Cerebellar nuclear complex (tissue), 1 donor: ENCODE data around the gene KRTAP5-3.
A peak's percentile ranks its signal among the peaks of the same experiment; 100 is the strongest.
"Not testable (repeated sequence)": the region's sequence is repeated elsewhere in the genome, so short reads cannot be mapped to it uniquely, and the experiment has no call there.

Source experiments
- DNase-seq, 2 experiments: peaks; one replicate each; lab custom pipeline; 2025; lab: John Stamatoyannopoulos, UW

The KRTAP5-3 gene

GRCh38 chr11:1582909-1583308, 25.4 kb downstream of the KRTAP5-3 start:
- not testable (repeated sequence) for DNase-seq

DNA sequence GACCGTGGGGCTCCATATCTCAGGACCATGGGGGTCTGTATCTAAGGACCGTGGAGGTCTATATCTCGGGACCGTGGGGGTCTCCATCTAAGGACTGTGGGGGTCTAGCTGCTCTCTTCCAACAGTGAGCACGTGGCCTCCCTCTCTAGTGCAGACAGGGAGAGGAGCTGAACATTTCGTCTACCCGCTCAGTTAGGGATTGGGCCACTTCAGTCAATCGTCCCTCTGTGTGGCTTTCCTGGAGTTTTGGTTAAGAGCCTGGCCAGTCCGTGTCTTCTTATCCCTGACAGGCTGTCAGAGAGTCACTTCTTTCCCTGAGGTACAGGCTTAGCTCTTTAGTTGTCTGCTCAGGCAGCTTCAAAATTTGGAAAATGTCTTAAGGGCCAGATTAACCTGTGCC, 26.3 kb downstream of the KRTAP5-3 start:
- no peak for DNase-seq

- no peak for DNase-seq
Observed at GRCh38 chr11:1576825-1577224, 31.4 kb downstream of the KRTAP5-3 start.

DNA sequence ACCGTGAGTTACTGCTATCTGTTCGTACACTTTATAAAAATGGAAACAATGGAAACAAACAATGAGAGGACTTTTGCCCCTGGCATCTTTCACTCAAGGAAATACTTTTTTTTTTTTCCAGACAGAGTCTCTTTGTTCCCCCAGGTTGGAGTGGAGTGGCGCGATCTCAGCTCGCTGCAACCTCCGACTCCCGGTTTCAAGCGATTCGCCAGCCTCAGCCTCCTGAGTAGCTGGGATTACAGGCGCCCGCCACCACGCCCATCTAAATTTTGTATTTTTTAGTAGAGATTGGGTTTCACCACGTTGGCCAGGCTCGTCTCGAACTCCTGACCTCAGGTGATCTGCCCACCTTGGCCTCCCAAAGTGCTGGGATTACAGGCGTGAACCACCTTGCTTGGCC, 32.5 kb downstream of the KRTAP5-3 start:
- not testable (repeated sequence) for DNase-seq

DNA sequence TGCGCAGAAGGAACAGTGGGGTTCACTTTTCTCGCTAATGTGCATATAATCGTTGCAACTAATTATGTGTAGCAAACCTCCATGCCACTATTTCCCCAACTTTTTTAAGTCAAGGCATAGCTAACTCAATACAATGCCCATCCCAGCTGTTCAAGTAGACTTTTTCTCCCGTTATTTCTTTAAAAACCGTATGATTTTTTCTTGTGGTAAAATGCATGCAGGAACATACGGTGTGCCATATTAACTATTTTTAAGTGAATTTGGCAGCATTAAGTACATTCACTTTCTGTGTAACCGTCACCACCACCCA, 33.4 kb downstream of the KRTAP5-3 start:
- no peak for DNase-seq

DNA sequence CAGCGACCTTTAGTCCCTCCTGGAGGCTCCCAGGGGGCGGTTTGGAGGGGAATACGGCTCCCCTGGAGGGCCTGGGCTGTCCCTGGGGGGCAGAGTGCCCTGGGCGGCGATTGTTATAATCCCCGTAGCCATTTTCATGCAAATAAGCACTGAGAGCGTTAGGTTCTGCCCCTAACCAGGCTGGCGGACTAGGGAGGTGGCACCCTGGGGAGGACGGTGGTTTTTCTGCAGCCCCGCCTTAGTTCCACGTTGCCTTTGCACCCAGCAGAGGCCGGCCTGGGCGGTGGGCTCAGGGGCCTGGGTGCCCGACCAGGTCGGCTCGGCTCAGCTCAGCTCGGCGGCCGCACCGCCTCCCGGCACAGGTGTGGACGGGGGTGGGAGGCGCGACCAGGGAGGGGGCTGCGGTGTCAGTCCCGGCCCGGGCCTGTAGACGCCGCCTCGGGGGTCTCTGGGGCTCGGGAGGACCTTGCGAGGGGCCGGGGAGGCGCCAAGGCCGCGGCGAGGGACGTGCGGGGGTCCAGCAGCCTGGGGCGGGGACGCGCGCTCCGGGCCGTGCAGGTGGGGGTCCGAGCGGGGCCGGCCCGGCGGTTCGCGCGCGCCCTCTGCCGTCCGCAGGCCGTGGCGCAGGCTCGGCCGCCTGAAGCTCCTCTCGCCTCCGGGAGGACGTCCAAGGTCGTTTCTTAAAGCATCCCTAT, 33.9 kb downstream of the KRTAP5-3 start:
- no peak for DNase-seq

GRCh38 chr11:1573903-1574237, 34.4 kb downstream of the KRTAP5-3 start:
- DNase-seq, result no peak

DNA sequence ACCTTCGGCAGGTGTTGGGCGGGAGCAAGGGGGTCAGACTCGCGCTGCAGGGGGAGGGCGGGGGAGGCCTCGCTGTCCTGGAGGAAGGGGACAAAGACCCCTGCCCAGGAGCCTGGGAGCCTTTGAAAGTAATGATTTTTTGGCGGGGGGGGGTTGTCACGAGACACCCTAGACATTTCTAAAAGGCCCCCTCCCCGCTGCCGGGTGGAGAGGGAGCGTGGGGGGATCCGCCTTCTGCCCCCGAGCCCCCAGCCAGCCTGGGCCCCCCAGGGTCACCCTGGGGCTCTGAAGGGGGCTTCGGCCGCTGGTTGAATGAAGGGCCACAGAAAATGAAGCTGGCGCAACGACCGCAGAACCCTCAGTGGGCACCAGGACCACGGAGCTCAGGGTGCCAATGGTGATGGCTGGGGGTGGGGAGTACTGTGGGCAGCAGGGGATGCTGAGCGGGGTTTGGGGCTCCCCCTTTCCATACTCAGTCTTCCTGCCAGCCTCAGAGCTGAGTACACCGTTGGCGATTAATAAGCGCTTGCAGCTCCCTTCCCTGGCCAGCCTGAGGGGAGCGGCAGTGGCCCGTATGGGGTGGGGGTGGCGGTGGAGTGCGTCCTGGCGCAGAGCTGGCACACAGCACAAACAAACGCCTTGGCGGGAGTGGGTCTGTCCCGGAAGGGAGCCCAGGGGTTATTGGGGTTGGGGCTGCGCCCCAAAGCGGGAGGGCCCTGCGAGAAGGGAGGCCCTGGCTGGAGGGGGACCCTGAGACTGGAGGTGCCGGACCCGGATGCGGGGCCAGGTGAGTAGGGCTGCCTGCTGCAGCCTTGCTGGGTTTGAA, 35.0 kb downstream of the KRTAP5-3 start:
- DNase-seq, result no peak

DNA sequence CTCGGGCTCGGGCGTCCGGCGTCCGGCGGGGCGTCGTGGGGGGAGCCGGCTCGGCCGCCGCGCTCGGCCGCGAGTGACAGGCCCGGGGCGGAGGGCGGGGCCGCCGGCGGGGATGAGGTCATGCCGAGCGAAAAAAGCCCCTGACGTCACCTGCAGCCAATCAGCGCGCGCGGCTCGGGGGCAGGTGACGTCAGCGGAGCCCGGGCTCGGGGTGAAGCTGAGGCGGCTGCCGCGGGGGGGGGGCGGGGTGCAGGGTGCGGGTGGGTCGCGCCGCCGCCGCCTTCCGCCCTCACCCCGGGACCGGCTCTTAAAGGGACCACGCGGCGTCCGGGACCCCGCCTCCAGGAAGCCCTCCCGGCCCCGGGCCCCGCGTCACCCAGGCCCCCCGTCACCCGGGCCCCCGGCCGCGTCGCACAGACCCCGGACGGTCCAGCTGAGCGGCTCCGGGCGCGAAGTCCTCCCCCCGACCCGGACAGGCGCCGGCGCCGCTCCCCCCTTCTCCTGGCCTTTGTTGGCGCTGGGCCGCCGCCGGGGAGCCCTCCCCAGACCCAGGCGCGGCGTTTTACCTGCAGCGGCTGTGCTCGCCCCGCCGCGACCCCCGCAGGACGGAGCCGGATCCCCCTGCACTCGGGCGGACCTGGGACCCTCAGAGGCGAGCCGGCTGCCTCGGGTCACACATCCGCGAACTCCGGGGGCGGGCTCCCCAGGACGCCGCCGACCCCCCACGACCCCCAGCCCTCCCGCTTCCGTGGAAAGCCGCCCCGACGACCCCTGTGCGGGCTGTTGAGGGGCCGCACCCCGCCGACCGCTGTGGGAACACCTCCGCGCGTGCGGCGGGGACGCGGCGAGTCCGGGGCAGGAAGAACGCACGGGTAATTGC, 35.8 kb downstream of the KRTAP5-3 start, which contains the start of gene DUSP8:
DUSP8 (minus strand) TSS at position 75 of the 880 bp plus-strand sequence. CDS start 6,445 bp downstream, outside the sequence.
- DNase-seq, result peak; percentile 37 to 75

- DNase-seq, result no peak
Observed at GRCh38 chr11:1571760-1572196, 36.5 kb downstream of the KRTAP5-3 start.

DNA sequence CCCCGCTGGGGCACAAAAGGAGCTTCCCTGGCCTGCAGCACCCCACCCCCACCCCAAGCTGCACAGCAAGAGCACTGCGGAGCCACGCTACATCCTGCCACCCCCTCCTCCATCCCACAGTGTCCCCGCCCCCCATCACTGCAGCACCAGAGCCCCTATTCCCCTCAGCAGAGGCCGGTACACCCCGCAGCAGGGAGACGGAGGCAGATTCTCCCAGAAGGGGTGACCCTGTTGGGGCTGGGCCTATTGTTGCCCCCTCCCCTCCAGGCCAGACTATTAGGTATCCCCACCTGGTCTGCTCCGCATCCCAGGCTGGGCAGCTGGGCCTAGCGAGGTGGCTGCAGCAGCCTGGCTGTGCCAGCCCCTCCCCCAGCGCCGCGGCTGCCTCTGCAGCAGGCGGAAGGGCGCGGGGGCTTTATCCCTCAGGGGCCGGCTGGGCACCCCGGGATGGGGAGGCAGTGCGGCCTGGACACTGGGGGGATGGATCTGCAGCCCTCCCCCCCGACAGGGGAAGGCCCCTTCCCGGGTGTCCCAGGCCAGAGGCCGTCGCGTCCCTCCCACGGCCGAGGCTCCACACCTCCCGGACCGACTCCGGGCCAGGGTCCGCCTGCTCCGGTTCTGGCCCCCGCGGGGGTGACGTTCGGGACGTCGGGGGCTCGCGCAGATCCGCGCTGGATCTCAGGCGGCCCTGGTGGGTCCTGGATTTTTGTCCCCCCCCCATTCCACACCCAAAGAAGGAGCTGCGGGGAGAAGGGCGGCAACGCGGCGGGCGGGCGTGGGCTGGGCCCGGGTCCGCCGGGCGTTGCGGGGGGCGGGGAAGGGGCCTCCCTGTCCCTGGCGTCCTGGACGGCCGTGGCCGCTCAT, 37.1 kb downstream of the KRTAP5-3 start:
- DNase-seq, result no peak

- no peak for DNase-seq
Observed at GRCh38 chr11:1570531-1570895, 37.8 kb downstream of the KRTAP5-3 start.

- DNase-seq, result no peak
Observed at GRCh38 chr11:1570001-1570453, 38.2 kb downstream of the KRTAP5-3 start.

DNA sequence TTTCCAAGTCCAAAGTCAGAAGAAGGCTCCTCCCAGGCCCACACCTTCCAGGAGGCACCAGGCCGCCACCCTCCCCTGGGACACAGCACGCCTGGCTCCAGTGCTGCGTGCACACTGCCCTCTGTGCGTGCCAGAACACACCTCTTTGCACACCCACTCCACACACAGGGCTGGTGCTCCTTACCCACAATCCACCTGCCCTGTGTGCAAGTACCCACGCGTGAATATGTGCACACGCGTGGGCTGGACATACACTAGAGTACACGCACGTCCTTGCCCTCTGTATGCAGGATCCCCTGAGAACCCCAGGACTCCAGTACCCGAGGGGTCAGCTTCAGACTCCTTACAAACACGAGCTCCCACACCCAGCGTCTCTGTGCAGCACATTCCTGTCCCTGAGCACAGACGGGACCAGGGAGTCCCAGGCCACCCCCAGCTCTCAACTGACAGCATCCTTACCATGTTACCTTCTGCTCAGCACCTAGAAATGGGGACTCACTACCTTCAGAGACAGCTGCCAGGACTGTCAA, 38.9 kb downstream of the KRTAP5-3 start:
- DNase-seq, result no peak

- DNase-seq, result no peak
Observed at GRCh38 chr11:1568441-1568911, 39.8 kb downstream of the KRTAP5-3 start.

GRCh38 chr11:1567721-1568100, 40.6 kb downstream of the KRTAP5-3 start:
- no peak for DNase-seq

GRCh38 chr11:1567052-1567720, 41.1 kb downstream of the KRTAP5-3 start:
- no peak for DNase-seq

DNA sequence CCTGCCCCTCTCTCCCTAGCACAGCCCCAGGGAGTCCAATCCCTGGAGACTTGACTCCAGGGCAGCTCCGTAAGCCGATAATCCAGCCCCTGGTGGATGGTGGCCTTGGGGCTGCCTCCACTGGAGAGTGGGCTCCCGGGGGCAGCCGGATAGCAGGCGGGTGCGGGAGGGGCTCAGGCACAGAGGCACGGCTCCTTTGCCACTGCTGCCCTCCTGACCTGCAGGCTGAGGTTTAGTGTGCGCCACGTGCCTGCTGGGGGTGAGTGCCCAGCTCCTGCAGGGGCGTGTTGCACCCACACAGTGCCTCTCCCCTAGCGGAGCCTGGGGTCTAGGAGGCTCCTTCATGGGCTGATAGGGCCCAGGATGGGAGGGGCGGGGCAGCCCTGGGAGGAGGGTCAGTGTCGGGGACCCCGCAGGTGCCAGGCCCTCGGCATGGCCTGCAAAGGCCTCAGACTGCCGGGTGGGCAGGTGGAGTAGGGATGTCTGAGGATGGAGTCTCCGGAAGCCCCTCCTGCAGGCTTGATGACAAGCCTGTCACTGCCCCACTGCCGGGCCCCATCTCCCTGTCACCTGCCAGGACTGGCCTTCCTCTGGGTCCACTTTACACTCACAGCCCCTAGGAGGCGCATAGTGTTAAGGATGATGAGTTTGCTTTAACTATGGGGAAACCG, 41.7 kb downstream of the KRTAP5-3 start:
- DNase-seq, result no peak

GRCh38 chr11:1565904-1566247, 42.4 kb downstream of the KRTAP5-3 start:
- no peak for DNase-seq
